ENCODE measurements around the gene HS1BP3.

Gene HS1BP3

GRCh38 chr2:20663196-20664070 lies 12.5 kb upstream of the HS1BP3 start:
- no peak for DNase-seq

GRCh38 chr2:20662308-20662937 lies 11.5 kb upstream of the HS1BP3 start:
- no peak for DNase-seq

- peak; percentile 4 to 22 for DNase-seq
Measured at GRCh38 chr2:20661421-20662307, 10.8 kb upstream of the HS1BP3 start.

- DNase-seq, result no peak
Measured at GRCh38 chr2:20660506-20661420, 9.9 kb upstream of the HS1BP3 start.

- no peak for DNase-seq
Measured at GRCh38 chr2:20657522-20658235, 6.8 kb upstream of the HS1BP3 start.

GRCh38 chr2:20656561-20656960 lies 5.7 kb upstream of the HS1BP3 start:
- DNase-seq, result no peak

- DNase-seq, result no peak
Measured at GRCh38 chr2:20654535-20654813, 3.6 kb upstream of the HS1BP3 start.

GRCh38 chr2:20653695-20654534 lies 3.0 kb upstream of the HS1BP3 start:
- DNase-seq, result no peak

- no peak for DNase-seq
Measured at GRCh38 chr2:20652673-20653575, 2.0 kb upstream of the HS1BP3 start.

- DNase-seq, result no peak
Measured at GRCh38 chr2:20652141-20652540, 1.2 kb upstream of the HS1BP3 start.

GRCh38 chr2:20651731-20652099 lies 817 bp upstream of the HS1BP3 start:
- DNase-seq, result no peak

- no peak for DNase-seq
Measured at GRCh38 chr2:20650393-20650876, 463 bp downstream of the HS1BP3 start.

GRCh38 chr2:20649976-20650375 lies 922 bp downstream of the HS1BP3 start:
- no peak for DNase-seq

GRCh38 chr2:20649576-20649975 lies 1.3 kb downstream of the HS1BP3 start:
- no peak for DNase-seq

GRCh38 chr2:20648831-20649230 lies 2.1 kb downstream of the HS1BP3 start:
- no peak for DNase-seq

GRCh38 chr2:20648206-20648605 lies 2.7 kb downstream of the HS1BP3 start:
- no peak for DNase-seq

- no peak for DNase-seq
Measured at GRCh38 chr2:20647738-20648137, 3.2 kb downstream of the HS1BP3 start.

- DNase-seq, result no peak
Measured at GRCh38 chr2:20647211-20647610, 3.7 kb downstream of the HS1BP3 start.

- DNase-seq, result no peak
Measured at GRCh38 chr2:20646446-20646845, 4.5 kb downstream of the HS1BP3 start.

GRCh38 chr2:20645761-20646160 lies 5.1 kb downstream of the HS1BP3 start:
- DNase-seq, result no peak
